NCI-H526 (cell line): Measurements from ENCODE around the gene ADAM15.
A peak's percentile ranks its signal among the peaks of the same experiment; 100 is the strongest.

Source experiments
- DNase-seq, 2 experiments: peaks; one replicate each; lab custom pipeline; 2025; lab: John Stamatoyannopoulos, UW

Gene ADAM15

GRCh38 chr1:155032886-155033285 is 18.2 kb upstream of the ADAM15 start:
- DNase-seq = no peak

- DNase-seq = no peak
Measured at GRCh38 chr1:155033524-155033923, 17.6 kb upstream of the ADAM15 start, which contains the start of the genes DCST1 and DCST2. Gene DCST1 (plus strand): TSS chr1:155033824. CDS start chr1:155034037, 213 bp downstream. Gene DCST2 (minus strand): TSS chr1:155033781. CDS start chr1:155033701, 80 bp downstream.

GRCh38 chr1:155034318-155035208 is 16.6 kb upstream of the ADAM15 start:
- no peak for DNase-seq

- no peak for DNase-seq
Measured at GRCh38 chr1:155035936-155036335, 15.2 kb upstream of the ADAM15 start.

- DNase-seq = no peak
Measured at GRCh38 chr1:155037043-155037442, 14.1 kb upstream of the ADAM15 start.

- no peak for DNase-seq
Measured at GRCh38 chr1:155037851-155038441, 13.2 kb upstream of the ADAM15 start.

- no peak for DNase-seq
Measured at GRCh38 chr1:155038602-155039307, 12.4 kb upstream of the ADAM15 start.

- no peak for DNase-seq
Measured at GRCh38 chr1:155039308-155039669, 11.8 kb upstream of the ADAM15 start.

- no peak for DNase-seq
Measured at GRCh38 chr1:155040358-155041093, 10.6 kb upstream of the ADAM15 start.

GRCh38 chr1:155042789-155043188 is 8.3 kb upstream of the ADAM15 start:
- DNase-seq = no peak

GRCh38 chr1:155043301-155043702 is 7.8 kb upstream of the ADAM15 start:
- peak in 1 of 2 experiments; percentile 73 for DNase-seq

GRCh38 chr1:155043793-155044192 is 7.3 kb upstream of the ADAM15 start:
- DNase-seq = no peak

- DNase-seq = no peak
Measured at GRCh38 chr1:155044365-155044764, 6.8 kb upstream of the ADAM15 start.

- DNase-seq = peak; percentile 69 to 90
Measured at GRCh38 chr1:155044812-155045657, 6.1 kb upstream of the ADAM15 start.

GRCh38 chr1:155048449-155049334 is 2.4 kb upstream of the ADAM15 start:
- DNase-seq = no peak

- DNase-seq = no peak
Measured at GRCh38 chr1:155049651-155050559, 1.2 kb upstream of the ADAM15 start.

GRCh38 chr1:155051342-155051776 is 243 bp downstream of the ADAM15 start:
- DNase-seq = no peak

GRCh38 chr1:155051777-155052398 is 772 bp downstream of the ADAM15 start:
- peak in 1 of 2 experiments; percentile 84 for DNase-seq
